BJ (cell line): ENCODE data around the gene SKI. TPM values are rescaled to one million over a fixed set of nuclear protein-coding genes. Genes with fewer than 3 reads are reported as not detected.
"Not testable (repeated sequence)": the region's sequence is repeated elsewhere in the genome, so short reads cannot be mapped to it uniquely, and the experiment has no call there.

Source experiments
- CTCF ChIA-PET: fragments of 350-600 bp; formaldehyde crosslinking; extraction: SDS; loops from one replicate; lab custom pipeline; 2021; ENCODE audit warnings: antibody characterized with exemption, inconsistent platforms; lab: Yijun Ruan, JAX
- POLR2A ChIA-PET: fragments of 300-600 bp; sonication (Branson Sonifier 250); formaldehyde crosslinking; extraction: SDS; loops from one replicate; lab custom pipeline; 2021; ENCODE audit warnings: antibody characterized with exemption; lab: Charles Lee
- DNase-seq: peaks from one replicate; pipeline ENCODE4 v3.0.0-alpha.2; 2011; ENCODE audit warnings: low read depth
- H3K27me3 ChIP-seq: 2 replicates; pipeline ENCODE4 v1.6.0; 2011; ENCODE audit warnings: low read length; ENCODE audit not compliant: control insufficient read depth, insufficient read depth
- H3K36me3 ChIP-seq: 2 replicates; pipeline ENCODE4 v1.5.1; 2011; ENCODE audit warnings: low read length; ENCODE audit not compliant: control insufficient read depth, insufficient read depth
- H3K4me3 ChIP-seq: 2 replicates; pipeline ENCODE4 v1.5.1; 2011; ENCODE audit warnings: low read depth, mild to moderate bottlenecking, control low read depth, low read length
- CTCF ChIP-seq: IDR thresholded peaks from 2 replicates; pipeline ENCODE4 v1.5.1; 2011; ENCODE audit warnings: low read depth, mild to moderate bottlenecking, control low read depth, inconsistent platforms, low read length, moderate library complexity; ENCODE audit not compliant: insufficient read depth
- polyA plus RNA-seq: library from polyadenylated mRNA; depleted of rRNA; stranded (reverse); fragments of >200 nt; gene quantifications from 2 replicates; pipeline ENCODE4 v1.2.3, GENCODE V29; 2011

Gene SKI
- polyA plus RNA-seq, 1 experiment = 5.1 TPM

- no peak overlapping the region for H3K4me3 ChIP-seq
- TF ChIP-seq CTCF = no peak
- no peaks in the 10 kb centered on the region for H3K36me3 ChIP-seq
- DNase-seq = no peak
- ChIA-PET POLR2A (no interaction called here), CTCF (interaction anchor here (0.7 to 1.8 kb wide), 2 partner anchors 9 to 40 kb away, joined by 3 to 4 read pairs; no protein-coding TSS in a partner anchor)
- peaks cover 3% of the 10 kb centered on the region for H3K27me3 ChIP-seq
Observed at GRCh38 chr1:2324553-2325366, 96.6 kb downstream of the SKI start.

GRCh38 chr1:2326524-2326923, 98.4 kb downstream of the SKI start:
- Histone ChIP-seq H3K4me3 (no peak overlapping the region), H3K27me3 (peaks cover 3% of the 10 kb centered on the region), H3K36me3 (no peaks in the 10 kb centered on the region)
- POLR2A ChIA-PET = no interaction called here
- CTCF ChIA-PET = interaction anchor here (0.7 to 1.8 kb wide), 2 partner anchors 11 to 132 kb away, joined by 3 to 4 read pairs; partner anchors contain the start of gene FAAP20
- TF ChIP-seq CTCF = no peak
- no peak for DNase-seq

GRCh38 chr1:2327162-2327561, 99.0 kb downstream of the SKI start:
- H3K4me3 ChIP-seq, H3K36me3 ChIP-seq, POLR2A ChIA-PET, DNase-seq, H3K27me3 ChIP-seq: not testable (repeated sequence)
- CTCF ChIA-PET = interaction anchor here (0.7 kb wide), 1 partner anchor 132 kb away, joined by 3 read pairs; the partner anchor contains the start of gene FAAP20

- no peak for TF ChIP-seq CTCF
- DNase-seq = no peak
- no peaks in the 10 kb centered on the region for H3K36me3 ChIP-seq
- H3K4me3 ChIP-seq = no peak overlapping the region
- H3K27me3 ChIP-seq = peaks cover 3% of the 10 kb centered on the region
- CTCF ChIA-PET = interaction anchor here (1.5 to 3.5 kb wide), 2 partner anchors 11 to 54 kb away, joined by 4 to 14 read pairs; no protein-coding TSS in a partner anchor
- POLR2A ChIA-PET = no interaction called here
Observed at GRCh38 chr1:2327841-2328240, 99.7 kb downstream of the SKI start.

GRCh38 chr1:2328676-2329455, 100.7 kb downstream of the SKI start:
- ChIA-PET CTCF (interaction anchor here (0.8 to 3.5 kb wide), 3 partner anchors 12 to 134 kb away, joined by 3 to 14 read pairs (median 4); partner anchors contain the start of gene FAAP20), POLR2A (no interaction called here)
- no peak for TF ChIP-seq CTCF
- no peak for DNase-seq
- Histone ChIP-seq H3K27me3 (peaks cover 3% of the 10 kb centered on the region), H3K36me3 (no peaks in the 10 kb centered on the region), H3K4me3 (no peak overlapping the region)
